Retina (tissue), 1 donor: ENCODE results near the gene PAOX.

Experiments
- DNase-seq: peaks from one replicate; pipeline ENCODE4 v3.0.0-alpha.2; 2016

PAOX gene

DNA sequence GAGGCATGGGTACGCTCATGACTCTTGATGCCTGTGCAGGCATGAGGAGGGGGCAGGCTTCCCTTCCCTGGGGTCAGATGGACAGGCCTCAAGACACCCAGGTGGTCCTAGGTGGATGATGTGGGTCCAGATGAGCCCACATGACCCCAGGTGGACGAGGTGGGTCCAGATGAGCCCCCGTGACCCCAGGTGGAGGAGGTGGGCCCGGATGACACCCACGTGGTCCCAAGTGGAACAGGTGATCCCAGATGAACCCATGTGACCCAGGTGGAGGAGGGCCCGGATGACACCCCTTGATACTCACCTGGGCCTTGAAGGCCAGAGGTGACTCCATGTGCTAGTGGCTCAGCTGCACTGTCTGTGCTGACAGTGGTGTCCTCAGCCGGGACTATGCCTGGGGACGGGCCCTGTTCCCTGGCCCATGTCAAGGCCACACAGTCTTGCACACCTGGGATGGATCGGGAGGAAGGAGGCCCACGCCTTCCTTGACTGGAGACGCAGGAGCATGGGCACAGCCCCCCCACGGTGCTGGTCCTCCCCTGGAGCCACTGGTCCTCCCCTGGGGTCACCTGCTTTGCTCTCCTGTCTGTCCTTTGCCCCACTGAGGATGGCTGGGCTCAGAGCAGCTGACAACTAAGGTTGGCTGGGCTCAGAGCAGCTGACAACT, 28.6 kb upstream of the PAOX start:
- DNase-seq: no peak

DNA sequence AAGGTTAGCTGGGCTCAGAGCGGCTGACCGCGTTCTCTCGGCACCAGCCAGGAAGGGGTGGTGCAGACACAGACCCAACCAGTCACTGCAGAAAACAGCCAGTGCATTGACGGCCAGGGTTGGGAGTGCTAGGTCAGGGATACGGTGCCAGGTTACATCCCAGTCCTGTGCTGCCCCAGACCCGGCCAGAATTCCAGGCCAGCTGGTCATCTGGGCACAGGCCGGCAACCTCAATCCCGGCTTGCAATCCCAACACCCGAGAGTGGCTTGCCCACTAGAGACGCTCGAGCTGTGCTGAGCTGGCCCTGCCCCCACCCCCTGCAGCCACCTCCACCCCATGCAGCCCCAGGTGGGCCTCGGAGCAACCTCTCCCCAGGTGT, 28.1 kb upstream of the PAOX start:
- no peak for DNase-seq

DNA sequence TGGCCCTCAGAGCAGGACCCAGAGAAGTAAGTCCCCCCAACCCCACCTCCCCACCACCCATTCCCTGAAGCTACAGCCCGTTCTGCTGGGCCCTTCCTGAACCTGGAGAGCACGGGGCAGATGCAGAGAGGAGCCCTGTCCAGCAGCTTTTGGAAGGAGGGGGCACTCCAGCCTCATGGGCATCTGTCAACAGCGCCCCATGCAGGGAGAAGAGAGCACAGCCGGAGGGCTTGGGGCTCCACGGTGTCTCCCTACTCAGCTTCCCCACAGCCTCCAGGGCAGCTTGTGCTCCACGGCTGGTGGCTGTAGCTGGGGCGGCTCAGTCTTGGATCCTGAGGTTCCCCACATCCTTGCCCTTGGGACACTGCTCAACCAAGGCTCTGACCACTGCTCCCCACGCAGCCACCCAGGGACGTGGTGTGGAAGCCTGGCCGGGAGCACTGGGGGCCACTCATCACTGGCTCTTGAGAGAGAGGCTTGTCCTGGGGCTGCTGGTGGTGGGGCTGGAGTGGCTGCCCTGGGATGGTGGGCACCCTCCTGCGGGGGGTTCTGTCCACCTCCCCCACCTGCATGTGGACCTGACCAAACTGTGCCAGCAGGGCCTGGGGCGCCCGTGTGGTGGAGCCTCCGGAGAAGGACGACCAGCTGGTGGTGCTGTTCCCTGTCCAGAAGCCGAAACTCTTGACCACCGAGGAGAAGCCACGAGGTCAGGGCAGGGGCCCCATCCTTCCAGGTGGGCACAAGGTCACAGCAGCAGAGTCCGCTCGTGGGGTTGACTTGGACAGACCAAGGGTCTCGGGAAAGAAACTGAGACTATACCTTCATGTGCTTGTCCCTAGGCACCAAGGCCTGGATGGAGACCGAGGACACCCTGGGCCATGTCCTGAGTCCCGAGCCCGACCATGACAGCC, 27.4 kb upstream of the PAOX start:
- DNase-seq: no peak

DNA sequence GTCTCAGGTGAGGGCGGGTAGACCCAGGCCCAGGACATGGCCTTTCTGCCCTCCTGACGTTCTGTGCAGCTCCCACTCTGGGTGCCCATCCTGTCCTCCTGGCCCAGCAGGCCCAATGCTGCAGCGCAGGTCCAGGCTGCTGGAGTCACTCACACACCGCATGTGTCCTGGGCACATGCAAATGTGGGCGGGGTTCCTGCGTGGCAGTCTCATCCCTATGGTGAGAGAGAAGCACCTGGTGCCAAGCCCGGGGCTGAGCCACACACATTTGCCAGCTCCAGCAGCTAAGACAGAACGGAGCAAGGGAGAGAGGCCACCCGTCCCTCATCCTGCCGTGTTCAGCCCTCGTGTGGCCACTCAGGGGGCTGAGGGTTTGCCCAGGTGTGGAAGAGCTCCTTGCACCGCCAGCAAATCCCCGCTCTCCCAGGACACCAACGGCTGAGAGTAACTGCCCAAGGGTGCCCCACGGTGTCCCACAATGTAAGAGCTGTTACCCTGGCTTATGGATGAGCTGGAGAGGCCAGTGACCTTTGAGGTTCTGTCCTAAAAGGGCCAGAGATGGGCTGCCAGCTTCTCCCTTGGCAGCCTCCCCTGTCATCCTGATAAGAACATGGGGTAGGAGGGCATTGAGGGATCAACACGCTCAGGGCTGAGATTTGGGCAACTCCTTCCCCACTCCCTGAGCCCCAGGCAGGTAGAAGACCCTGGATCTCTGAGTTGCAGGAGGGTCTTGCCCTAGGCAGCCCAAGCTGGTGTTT, 25.7 kb upstream of the PAOX start:
- no peak for DNase-seq

DNA sequence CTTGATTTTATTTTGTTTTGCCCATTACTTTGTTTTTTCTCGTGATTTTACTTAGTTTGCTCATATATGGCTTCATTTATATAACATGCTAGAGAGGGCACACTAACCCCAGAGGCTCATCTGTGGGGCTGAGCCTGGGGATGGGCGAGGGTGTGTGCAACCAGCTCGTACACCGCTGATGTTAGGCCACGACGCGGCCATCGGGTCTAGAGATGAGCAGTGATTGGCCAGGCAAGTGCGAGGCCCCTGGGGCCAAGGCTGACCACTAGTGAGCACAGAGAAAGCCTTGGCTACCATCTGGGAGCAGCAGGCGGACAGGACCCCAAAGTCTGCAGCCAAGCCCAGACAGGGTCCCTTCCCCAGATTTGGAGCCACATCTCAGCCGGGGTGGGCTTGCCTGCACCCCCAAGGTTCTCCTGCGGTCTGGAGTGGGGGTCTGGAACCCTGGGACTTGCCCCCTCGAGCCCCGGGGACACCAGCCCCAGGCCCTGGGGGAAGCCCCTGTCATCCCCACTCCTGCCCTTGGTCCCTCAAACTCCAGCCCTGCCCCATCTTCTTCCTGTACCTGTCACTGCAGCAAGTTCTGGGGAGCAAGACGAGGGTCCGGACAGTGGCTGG, 25.0 kb upstream of the PAOX start:
- DNase-seq: no peak

DNA sequence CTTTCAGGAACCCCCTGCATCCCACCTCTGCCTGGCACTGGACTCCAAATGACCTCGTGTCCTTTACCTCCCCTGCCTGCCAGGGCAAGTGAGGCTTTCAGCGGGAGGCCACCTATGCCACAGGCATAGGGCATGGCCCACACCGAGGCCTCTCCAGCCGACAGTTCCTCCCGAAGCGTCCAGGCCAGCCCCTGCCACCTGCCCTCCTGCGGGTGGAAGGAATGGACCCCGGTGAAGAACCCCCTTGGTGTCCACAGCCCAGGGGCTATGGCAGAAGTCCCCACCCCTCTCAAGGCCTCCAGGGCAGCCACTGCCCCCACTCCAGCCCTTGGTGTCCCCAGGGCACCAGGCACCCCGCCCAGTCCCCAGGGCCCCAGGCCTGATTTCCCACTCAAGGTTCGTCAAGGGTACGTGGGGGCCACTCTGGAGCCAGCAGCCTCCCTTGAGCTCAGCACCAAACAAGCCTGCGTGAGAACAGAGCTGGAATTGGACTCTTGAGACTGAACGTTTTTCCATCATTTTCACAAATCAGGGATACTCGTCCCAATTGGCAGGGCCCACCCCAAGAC, 24.3 kb upstream of the PAOX start:
- no peak for DNase-seq

DNA sequence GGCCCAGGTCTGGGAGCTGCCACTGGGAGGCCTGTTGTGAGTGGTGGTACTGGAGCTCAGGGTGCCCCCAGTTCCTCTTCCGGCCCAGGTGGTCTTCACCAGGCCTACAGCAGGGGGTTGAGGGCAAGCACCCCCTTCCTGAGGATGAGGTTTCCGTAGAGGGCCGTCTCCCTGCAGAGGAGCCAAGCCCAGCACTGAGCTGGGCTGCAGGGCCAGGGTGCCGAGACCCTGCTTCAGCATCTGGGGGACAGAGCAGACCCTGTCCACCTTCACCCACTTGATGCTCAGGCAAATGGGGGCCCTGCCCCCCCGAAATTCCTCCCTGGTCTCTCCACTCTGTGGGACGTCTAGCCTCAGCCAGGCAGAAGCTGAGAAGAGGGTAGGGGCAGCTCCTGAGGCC, 23.8 kb upstream of the PAOX start:
- DNase-seq: no peak

DNA sequence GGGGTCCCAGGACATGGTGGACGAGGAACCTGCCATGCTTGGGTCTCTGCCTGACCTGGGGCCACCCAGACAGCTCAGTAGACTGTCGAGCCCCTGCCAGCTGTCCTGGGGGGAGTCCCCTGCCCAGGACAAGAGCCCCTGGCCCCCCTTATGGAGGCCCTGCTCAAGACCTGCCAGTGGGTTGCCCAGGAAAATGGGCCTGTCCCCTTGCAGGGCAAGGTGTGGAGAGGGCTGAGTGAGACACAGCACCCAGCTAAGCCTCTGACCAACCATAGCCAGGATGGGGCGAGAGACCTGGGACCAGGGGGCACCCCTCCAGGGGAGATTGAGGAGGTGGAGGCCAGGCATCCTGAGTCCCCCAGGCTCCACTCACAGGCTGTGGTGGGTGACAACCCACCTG, 23.1 kb upstream of the PAOX start:
- no peak for DNase-seq

DNA sequence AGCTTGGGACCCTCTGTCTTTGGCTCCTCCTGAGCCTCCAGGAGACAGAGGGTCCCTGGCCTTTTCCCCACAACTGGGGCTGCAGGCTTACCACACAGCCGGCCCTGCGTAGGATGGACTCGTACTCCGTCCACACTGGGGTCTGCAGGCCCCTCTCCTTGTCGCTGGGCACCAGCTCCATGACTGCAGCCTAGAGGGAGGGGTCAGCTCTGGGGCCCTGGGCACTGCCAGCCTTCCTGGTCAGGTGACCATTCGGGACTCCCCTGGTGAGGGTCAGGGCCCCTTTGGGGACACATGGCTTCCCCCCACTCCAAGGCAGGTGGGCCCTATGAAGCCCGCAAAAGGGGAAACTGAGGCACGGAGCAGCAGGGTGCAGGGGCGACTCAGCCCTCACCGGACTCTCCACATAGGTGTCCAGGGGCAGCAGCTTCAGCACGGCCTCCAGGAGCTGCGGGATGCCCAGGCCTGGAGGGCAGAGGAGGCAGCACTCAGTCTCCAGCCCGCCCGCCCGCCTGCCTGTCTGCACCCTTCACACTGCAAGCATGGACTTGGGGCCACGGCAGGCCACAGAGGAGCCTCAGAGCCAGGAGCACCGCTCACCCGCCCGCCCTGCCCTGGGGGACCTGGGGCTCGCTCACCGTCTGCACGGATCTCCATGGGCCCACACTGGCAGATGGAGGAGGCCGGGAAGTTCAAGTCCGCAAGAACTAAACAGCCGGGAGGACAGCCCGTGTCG, 22.3 kb upstream of the PAOX start:
- no peak for DNase-seq

DNA sequence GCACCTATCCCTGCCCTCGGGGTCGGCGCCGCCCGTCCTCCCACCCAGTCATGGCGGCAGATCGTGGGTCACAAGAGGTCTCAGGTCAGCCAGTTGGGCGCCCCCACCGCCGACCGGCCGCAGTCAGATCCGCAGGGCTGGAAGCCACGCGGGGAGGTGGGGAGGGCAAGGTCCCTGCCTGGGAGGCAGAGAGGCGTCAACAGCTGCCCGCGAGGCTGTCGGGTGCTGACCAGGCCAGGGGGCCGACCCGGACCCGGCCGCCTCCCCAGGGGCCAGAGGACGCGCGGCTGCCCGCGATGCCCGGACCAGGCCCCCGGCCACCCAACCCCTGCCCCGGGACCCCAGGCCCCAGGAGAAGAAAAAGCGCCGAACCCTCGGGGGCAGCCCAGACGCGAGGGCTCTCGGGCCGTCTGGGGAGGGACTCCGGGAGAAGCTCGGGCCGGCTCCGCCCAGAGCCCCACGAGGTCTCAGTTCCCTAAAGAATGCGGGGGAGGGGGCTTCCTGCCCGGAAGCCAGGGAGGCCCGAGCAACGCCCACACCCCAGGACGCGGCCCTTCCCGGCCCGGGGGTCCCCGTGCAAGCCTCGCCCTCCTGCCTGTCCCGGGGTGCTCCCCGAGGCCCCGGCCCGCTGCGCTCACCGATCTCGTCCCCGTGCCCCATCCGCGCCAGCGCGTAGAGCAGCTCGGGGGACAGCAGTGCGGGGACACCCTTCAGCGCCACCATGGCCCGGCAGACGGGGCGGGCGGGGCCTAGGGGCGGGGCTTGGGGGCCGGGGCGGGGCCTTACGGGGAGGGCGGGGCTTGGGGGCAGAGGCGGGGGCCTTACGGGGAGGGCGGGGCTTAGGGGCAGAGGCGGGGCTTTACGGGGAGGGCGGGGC, 21.5 kb upstream of the PAOX start, which contains the start of gene FUOM:
Gene FUOM, minus strand, starts transcription at position 735 of the 877 bp plus-strand sequence. Its CDS starts 12 bp downstream, at position 723.
- DNase-seq: peak; percentile 84

DNA sequence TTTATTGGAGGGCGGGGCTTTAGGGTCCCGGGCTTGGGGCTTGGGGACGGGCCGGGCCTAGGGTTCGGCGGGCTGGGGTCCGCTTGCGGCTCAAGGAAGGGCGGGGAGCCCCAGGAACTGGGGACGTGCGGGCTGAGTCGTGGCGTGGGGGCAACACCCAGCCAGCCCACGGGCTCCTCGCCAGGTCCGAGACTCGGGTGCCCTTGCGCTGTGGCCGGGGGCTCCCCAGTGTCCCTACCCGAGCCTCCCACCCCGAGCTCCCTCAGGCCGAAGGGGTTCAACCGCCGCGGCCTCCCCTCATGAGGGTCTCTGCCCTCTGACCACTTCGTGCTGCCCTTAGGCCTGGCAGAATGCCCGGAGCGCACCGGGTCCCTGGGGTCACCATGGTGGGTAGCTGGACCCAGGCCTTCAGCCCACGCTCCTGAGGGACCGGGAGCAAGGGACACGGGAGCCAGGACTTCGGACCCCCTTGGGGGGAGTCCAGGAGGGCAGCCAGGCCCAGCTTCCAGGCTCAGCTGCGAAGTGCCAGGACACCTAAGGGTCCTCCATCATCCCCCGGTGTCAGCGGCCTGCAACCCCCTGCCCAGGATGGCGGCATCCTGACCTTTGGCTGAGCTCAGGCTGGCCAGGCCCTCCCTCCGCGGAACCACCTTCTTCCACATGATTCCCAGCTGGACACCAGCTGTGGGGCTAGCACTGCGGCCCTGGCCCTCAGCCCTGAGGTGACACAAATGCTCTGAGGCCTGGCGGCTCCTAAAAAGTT, 20.7 kb upstream of the PAOX start:
- DNase-seq: no peak

DNA sequence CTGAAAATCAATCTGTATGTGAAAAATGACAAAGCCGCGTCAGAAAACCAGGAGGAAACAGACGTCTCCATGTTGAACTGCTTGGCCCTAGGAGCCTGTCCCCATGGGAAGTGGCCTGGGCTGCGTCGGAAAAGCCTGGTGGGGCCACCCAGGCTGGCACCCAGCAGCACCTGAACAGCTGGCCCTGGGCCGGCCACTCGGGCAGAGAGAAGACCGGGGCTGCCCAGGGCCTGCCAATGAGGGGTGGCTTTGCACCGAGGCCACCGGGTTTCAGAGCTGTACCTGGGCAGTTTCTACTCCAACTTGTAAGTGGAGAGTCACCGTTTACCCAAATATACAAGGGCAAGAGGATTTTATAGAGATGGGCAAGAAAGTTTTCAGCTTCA, 20.1 kb upstream of the PAOX start:
- DNase-seq: no peak

DNA sequence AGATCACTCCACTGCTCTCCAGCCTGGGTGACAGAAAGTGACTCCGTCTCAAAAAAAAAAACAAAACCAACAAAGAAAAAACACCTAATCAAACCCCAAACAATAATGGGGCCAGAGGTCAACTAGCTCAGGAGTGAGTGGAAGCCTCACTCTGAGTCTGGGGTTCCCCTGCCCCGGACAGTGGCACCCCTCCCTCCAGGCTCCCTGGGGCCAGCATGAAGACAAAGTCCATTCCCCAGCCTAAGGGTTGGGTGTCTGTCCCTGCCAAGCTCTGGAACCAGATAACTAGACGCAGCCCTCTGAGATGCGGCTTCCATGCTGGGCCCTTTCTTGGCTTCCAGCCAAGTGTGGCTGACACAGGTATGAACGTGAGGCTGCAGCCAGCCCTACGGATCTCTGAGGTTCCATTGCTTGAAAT, 19.5 kb upstream of the PAOX start:
- no peak for DNase-seq

DNA sequence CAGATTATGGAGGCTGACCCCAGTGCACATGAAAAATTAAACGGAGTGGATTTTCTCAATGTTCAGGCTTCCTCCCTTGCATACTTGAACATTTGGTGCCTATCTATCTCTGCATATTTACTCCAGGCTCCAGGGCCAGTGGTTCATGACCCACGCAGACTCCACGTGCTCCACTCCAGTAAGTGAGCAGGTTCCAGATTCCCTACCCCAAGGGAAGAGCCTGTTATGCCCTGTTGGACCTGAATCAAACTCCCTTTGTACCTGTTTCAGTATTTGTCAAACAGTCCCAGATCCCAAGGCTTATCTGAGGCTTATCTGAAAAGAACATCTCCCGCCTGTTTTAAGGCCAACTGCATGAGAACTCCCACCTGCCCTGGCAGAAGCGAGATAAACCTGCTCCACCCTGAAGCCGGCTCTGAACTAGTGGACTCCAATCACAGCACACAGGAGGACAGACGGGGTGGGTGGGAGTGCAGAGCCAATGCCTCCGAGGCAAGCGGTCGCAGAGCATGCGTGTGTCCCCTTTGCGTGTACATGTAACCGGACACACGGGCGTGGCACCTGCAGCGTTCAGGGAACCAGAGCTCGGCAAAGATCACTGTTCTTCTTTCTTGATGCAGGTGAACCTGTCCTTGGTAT, 19.0 kb upstream of the PAOX start:
- no peak for DNase-seq

DNA sequence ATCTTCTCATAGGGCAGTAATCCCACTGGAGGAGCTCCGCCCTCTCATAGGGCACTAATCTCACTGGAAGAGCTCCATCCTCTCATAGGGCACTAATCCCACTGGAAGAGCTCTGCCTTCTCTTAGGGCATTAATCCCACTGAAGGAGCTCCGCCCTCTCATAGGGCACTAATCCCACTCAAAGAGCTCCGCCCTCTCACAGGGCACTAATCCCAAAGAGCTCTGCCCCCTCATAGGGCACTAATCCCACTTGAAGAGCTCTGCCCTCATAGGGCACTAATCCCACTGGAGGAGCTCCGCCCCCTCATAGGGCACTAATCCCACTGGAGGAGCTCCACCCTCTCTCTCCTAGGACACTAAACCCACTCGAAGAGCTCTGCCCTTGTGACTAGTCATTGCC, 17.8 kb upstream of the PAOX start:
- no peak for DNase-seq

DNA sequence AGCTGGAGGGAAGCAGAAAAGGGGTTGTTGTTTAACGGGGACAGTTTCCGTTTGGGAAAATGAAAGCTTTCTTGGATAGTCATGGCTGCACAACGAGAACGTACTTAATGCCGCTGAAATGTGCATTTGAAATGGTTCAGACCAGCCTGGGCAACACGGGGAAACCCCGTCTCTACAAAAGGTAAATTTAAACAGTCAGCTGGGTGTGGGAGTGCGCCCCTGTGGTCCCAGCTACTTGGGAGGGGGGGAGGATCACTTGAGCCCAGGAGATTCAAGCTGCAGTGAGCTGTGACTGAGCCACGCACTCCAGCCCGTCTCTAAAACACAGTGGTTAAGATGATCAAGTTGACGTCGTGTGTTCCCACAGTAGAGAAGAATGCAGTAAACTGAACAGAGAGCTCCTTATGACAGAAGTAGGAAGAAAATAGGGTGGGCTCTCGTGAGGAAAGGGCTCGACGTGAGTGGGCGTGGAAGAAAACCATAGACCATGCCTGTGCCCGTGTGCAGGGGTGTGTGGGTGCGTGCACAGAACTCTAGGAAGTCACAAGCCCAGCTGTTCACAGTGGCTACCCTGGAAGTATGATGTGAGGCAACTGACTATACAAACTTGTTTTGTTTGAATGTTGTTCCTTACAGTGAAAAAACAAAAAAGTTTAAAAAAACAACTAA, 17.2 kb upstream of the PAOX start:
- no peak for DNase-seq

DNA sequence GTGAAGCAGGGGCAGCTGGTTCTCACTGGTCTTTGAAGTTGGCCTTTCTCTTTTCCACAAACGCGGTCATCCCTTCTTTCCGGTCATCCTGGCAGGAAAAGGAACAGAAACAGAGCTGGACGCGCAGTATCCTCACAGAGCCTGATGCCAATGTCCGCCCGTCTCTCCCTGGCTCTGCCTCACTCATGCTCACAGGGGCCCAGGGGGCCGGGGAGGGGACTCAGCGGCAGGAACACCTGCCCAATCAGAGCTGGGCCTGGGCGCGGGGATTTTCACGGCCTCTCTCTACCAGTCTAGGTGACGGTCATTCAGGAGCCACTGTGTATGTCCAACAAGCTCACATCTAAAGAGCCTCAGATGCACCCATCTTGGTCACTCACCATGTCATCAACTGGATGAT, 16.2 kb upstream of the PAOX start:
- DNase-seq: no peak

DNA sequence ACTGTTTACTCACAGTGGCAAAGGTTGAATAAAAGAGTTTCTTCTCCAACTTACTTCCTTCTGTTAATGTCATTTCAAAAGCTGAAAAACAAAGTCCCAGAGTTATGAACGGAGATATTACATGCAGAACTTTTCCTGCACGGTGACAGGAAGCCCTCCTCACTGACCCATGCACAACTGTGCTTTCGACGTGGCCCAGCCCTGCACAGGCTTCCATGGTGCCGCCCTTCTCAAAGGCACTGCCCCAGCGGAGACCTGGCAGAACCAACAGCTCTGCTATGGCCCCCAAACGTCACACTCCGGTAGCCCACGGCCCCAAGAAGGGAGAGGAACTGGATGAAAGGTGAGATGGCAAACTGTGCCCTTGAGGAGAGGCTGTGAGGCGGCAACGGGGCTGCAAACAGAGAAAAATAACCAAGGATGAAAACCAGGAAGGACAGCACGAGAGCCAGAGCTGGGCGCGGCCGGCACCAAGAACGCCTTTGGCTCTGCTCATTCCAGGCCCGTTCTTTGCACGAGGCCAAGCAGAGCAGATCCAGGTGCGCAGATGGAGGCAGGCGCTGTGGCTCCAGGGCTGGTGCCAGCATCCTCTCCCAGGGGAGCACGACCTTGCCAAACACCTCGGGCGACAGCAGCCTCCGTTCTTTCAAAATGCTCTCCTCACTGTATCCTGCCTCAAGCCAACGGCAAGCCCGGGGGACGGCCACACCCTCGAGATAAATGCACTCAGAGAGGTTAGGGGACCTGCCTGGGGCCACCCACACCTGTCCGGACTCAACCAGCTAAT, 14.2 kb upstream of the PAOX start:
- DNase-seq: no peak
